GM12872 (cell line): Measurements from ENCODE around the gene SLC35G4.

Source experiments
- TF ChIP-seq, protein P1 (sequence below): IDR thresholded peaks from 3 replicates; pipeline ENCODE4 v1.5.1; 2011; ENCODE audit warnings: low read depth, mild to moderate bottlenecking, low read length, moderate library complexity; ENCODE audit not compliant: insufficient read depth

Gene SLC35G4

DNA sequence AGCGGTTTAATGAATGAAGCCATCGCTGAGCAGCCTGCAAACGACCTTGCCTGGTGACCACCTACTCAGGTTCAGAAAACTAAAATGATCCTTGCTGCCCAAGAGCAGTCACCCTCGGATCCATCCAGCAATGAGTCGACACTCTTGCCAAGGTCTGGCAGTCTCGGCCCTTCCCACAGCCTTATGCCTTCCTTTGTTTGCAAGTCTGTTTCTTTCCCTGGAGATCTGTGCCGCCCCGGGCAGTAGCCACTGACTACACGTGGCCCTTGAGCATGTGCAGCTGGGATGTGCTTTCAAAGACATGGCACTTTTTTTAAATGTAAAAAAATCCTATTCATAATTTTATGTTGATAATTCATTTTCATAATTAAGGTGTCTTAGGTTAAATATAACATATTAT lies 37.2 kb upstream of the SLC35G4 start:
- TF ChIP-seq, protein P1, sequence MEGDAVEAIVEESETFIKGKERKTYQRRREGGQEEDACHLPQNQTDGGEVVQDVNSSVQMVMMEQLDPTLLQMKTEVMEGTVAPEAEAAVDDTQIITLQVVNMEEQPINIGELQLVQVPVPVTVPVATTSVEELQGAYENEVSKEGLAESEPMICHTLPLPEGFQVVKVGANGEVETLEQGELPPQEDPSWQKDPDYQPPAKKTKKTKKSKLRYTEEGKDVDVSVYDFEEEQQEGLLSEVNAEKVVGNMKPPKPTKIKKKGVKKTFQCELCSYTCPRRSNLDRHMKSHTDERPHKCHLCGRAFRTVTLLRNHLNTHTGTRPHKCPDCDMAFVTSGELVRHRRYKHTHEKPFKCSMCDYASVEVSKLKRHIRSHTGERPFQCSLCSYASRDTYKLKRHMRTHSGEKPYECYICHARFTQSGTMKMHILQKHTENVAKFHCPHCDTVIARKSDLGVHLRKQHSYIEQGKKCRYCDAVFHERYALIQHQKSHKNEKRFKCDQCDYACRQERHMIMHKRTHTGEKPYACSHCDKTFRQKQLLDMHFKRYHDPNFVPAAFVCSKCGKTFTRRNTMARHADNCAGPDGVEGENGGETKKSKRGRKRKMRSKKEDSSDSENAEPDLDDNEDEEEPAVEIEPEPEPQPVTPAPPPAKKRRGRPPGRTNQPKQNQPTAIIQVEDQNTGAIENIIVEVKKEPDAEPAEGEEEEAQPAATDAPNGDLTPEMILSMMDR, result no peak

DNA sequence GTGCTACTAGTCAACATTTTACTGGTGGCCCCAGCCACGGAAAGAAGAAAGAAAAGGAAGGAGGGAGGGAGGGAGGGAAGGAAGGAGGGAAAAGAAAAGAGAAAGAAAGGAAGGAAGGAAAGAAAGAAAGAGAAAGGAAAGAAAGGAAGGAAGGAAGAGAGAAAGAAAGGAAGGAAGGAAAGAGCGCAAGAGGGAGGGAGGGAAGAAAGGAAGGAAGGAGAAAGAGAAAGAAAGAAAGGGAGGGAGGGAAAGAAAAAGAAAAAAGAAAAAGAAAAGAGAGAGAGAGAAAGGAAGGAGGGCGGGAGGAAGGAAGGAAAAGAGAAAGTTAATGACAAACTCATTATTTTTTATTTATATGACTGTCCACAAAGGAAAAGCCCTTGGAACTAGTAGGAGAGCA lies 34.9 kb upstream of the SLC35G4 start:
- TF ChIP-seq, protein P1, result no peak

DNA sequence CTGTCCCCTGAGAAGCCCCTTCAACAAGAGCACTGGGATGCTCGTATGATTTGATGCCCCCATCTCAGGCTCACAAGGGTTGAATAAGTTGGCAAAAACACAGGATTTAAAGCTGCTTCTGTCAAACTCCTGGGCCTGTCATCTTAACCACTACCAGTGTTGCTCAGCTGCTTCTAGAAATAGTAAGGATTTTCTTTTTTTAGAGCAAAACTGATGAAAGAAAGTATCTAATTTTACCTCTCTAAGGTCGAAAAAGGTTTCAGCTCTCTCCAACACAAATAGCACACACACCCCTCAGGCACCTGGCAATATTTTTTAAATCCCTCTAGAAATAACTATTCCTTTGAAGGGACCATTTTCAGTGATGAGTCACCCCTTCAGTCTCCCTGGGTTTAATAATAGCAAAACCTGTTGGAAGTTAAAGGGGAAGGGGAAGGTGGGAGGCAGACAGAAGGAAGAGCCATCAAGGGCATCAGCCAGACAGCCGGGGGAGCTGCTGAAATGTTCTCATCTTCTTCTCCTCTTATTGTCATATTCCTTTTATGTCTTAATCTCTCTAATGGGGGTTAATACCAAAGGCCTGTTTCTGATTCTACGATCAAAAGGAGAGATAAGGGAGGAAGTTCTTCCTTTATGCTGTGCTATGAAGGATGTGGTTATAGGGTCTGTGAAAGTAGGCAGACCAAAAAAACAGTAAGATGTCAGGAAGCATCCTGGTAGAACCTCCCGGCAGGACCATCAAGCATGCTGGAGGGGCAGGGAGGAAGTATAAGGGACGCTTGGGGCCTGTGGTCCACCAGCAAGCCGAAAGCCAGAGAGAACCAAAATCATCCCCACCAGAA lies 31.9 kb upstream of the SLC35G4 start:
- TF ChIP-seq, protein P1, result no peak

DNA sequence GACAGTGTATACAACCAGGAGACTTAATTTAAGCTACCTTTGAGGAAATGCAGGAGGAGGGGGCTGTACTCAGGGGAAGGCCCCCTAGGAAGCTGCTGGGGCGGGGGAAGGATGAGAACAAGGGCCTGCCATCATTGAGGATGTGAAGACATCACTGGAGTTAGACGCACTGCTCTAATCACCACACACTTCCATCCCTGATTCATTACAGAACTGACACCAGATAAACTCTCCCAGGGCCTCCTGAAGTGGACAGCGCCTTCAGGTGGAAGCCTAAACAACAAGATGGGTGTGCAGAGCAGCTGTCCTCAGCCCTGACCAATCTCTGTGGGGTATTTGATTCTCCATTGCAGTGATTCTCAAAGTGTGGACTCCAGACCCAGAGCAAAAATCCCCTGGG lies 30.6 kb upstream of the SLC35G4 start:
- TF ChIP-seq, protein P1, result no peak

DNA sequence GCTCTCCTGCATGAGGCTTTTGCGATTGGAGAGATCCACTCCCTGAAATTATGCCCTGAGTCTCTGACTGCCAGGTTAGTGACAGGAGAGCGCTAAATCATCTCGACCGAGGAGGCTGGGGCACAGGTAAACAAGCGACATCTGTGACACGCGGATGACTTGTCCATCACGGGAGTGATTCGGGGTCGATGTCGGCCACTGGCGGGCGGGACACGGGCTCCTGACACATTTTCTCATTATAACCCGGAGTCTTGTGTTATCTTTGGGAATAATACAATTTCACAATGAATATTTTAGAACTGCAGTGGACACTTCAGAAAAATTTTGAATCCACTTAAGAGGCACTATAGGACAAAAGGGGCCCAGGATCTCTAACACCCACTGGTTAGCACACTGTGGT lies 29.5 kb upstream of the SLC35G4 start:
- TF ChIP-seq, protein P1, result no peak

DNA sequence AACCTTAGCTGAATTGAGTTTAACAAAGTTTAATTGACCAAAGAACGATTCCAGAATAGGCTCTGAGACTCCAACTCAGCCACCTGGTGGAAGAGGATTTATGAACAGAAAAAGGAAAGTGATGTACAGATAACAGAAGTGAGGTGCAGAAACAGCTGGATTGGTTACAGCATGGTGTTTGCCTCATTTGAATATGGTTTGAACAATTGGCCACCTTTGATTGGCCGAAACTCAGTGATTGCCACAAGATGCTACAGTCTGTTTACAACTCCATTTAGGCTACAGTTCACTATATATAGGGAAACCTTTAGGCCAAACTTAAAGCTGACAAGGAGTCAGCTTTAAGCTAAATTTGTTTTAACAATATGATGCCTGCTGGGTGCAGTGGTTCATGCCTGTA lies 28.1 kb upstream of the SLC35G4 start:
- TF ChIP-seq, protein P1, result no peak

DNA sequence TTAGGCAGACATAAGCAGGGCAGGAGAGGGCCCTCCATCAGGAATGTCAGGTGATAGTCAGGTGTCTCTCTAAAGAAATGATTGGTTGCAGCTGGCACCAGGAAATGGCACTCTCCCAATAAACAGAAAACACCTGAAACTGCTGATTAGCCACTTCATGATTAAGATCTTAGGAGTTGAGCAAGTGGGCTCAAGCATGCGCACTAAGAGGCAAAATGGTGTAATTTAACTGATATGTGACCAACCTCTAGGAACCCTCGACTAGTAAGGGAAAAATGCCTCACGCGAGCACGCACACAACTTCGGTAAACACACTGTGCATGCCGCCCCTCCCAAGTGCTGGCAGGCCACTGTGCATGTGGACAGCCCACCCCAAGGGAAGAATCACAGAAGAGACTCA lies 23.8 kb upstream of the SLC35G4 start:
- TF ChIP-seq, protein P1, result no peak
